ENCODE data around the gene PXDN. TPM values are rescaled to one million over a fixed set of nuclear protein-coding genes. Genes with fewer than 3 reads are reported as not detected.

The PXDN gene
- polyA plus RNA-seq, 3 donors from 2014 or later = 0.93 to 1.0 TPM; not detected in 1

DNA sequence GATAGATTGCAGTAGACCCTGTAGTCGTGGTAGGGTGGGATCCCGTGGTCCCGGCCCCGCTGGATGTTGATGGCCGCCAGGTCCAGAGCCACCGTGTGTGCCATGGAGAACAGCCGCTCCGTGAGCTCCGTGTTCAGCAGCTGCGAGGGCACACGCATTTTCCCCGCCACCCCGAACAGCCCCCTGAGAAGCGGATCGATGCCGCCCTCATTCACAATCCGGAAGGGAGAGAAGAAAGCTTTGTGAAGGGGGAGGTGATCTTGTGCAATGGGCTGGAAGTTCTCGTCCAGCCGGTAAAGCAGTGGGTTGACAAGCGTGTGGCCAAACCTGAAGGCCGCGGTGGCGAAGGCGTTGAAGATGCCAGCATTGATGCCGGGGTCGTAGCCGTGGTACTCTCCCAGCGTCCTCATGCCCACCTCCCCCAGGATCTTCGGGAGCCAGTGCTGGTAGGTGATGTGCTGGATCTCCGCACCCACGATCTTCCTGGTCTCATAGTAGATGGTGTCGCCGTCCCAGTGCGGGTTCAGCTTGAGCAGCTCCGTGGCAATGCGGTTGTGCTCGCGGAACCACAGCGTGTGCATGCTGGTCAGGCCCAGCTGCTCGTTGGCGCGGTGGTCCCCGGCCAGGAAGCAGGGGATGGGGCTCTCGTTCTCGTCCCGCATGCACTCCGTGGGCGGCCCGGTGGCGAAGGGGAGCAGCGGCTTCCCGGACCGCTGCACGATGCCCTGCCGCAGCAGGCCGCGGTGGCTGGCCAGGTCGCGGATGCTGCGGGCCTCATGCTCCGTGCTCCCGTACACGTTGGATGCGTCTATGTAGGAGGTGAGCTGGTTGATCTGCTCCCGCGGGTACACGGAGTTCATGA is 95.8 kb downstream of the PXDN start:
- Mint-ChIP-seq H3K9me3 (no peaks in the 10 kb centered on the region), H3K27me3 (ENCODE audit: low read depth in 3 of 3) (peaks cover 0 to 2% (median 0%) of the 10 kb centered on the region in 3 donors), H3K36me3 (no peaks in the 10 kb centered on the region), H3K27ac (no peak overlapping the region), H3K4me3 (no peak overlapping the region), H3K4me1 (no peaks in the 10 kb centered on the region)
- DNase-seq = no peak

DNA sequence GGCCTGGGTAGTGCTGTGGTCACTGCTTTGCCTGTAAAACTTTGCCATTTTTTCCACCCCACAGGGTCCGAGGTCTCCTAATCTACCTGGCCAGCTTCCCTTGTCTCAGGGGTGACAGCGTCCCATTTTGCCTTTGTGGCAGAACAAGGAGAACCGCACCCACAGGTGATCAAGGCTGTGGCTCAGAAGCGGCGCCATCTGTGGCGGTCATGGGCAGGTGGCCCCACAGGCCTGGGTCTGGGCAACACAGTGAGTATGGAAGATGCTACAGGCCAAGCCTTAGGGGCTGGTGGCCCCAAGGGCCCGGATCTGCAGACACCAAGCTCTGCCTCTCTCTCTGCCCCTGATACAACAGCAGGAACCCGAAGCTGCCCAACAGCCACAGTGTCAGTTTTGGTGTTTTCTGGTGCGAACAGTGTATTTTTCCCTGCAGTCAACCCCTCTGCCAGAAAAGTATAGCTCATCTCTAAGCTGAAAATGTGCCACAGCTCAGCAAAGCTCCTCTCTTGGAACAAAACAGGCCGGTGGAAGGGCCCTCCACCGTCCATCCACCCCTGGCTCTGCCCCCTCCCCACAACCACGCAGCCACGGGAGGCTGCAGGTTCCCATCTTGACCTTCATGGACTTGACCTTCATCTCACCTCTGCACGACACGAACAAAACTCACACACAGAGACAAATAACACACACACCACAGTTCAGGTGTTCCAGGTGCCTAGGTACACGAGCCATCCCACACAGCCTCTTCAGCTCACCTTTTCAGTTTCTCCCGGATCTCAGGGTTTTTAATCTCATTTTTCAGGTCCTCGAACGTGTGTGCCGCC is 96.7 kb downstream of the PXDN start:
- H3K9me3 Mint-ChIP-seq = no peaks in the 10 kb centered on the region
- H3K27ac Mint-ChIP-seq = no peak overlapping the region

DNA sequence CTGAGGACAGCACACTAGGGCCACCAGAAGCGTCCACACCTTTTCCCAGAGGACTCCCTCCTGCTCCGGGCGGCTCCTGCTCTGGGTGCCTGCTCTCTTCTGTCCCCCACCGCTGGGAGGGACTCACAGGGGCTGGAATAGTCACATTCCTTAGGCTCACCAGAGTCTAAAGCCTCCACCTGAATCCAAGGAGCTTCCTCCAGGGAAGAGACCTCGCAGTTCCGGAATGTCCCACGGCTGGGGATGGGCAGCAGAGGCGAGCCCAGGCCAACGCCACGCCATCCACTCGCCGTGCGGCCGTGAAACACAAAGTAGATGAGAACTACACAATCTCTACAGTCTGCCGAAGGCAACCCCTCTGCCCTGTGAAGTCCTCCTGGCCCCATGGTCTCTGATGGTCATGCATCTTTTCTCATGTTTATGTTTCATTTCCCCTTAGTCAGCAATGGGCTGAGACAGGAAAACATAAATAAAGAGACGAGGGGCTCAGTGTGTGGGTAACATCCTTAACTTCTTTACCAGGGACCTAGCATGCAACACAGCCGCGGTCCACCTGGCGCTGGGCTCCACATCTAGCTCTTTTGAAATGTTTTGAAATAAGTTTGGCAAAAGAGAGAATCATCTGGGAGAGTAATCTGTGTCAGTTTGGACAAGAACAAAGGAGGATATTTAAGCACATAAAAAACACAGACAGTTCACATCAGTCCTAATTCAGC is 98.4 kb downstream of the PXDN start:
- Mint-ChIP-seq H3K36me3 (no peaks in the 10 kb centered on the region), H3K27ac (no peak overlapping the region), H3K27me3 (ENCODE audit: low read depth in 3 of 3) (peaks cover 0 to 2% (median 0%) of the 10 kb centered on the region in 3 donors), H3K4me1 (no peaks in the 10 kb centered on the region), H3K4me3 (no peak overlapping the region), H3K9me3 (no peaks in the 10 kb centered on the region)
- no peak for DNase-seq

More for the DNA sequence above, 96.7 kb downstream of the PXDN start:
- DNase-seq = no peak
- no peak overlapping the region for H3K4me3 Mint-ChIP-seq
- no peaks in the 10 kb centered on the region for H3K4me1 Mint-ChIP-seq
- H3K36me3 Mint-ChIP-seq = no peaks in the 10 kb centered on the region
- peaks cover 0 to 2% (median 0%) of the 10 kb centered on the region in 3 donors for H3K27me3 Mint-ChIP-seq (ENCODE audit: low read depth in 3 of 3)

DNA sequence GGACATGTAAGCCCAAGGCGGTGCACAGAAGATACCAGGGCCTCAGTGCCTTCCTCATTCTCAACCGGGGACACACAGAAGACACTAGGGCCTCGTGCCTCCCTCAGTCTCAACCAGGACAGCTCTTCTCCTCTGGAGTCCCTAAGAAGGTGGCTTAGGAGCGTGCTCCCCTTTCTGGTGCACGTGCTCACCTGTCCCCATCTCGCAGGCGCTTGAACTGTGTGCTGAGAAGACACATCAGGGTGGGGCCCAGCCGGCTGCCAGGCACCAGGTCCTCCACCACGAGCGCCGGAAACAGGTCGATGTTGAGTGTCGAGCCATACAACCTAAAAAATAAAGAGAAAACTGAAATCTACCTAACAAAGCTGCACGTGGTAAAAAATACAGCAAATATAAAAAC is 99.9 kb downstream of the PXDN start:
- H3K27me3 Mint-ChIP-seq (ENCODE audit: low read depth in 3 of 3) = peaks cover 0 to 2% (median 0%) of the 10 kb centered on the region in 3 donors
- no peak for DNase-seq
- no peaks in the 10 kb centered on the region for H3K36me3 Mint-ChIP-seq
- no peaks in the 10 kb centered on the region for H3K4me1 Mint-ChIP-seq
- no peaks in the 10 kb centered on the region for H3K9me3 Mint-ChIP-seq
- H3K4me3 Mint-ChIP-seq = no peak overlapping the region
- no peak overlapping the region for H3K27ac Mint-ChIP-seq

DNA sequence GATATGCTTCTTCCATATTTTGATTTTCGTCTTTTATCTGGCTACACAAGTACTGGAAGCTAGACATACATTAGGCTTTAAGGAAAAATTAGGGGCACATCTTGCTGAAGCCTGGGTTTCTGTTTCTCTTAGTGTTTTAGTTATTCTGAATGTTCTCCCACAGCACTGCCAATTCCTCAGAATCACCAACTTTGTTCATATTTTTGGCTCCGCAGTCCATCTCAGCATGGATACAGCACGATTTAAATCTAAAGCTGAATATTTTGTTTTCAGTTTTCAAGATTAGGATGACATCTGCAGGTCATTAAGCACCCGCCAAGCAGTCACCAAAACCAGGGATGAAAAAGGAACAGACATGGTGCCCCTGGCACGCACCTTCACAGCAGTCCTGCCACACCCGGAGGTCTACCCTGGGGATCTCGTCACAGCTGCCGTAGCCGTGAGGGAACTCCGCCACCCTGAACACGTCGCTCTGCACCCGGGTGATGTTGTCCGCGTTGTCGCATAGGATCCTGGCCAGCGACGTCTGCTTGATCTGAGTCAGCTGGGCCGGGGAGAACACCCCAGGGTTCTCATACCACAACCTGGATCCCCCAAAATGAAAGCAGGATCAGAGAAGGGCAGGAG is 101.2 kb downstream of the PXDN start:
- H3K4me3 Mint-ChIP-seq = no peak overlapping the region

DNA sequence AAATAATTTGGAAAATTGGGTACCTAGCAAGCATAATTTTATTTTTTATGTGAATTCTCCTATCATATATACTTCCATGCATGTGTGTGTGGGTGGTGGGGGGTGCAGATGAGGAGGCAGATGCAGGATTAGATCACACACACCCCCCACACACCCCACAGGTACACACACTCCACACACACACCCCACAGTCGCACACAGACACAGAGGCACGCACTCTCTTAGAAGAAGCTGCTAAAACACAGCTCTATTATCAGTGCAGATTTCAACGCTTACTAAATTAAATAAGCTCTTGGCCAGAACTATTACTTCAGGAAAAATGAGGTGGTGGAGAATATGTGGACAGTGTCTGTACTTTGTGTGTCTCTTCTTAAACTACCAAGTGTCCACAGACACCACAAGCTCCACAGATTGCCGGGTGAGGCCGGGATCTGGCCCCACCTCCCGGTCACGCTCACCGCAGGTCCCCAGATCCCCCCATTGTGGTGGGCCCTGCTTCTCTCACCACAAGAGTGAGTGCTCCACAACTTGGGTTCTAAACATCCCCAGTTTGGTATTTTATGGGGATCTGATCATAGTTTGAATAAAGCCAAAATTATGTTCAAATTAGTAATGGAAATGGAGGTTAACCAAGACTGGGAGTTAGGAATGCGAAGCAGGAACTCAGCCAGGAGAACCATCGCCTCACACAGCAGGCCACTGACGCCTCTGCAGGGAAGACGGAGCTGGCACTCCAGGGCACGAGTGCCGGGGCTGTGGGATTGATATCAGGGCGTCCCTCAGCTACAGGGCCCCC is 102.1 kb downstream of the PXDN start:
- Mint-ChIP-seq H3K9me3 (no peaks in the 10 kb centered on the region), H3K27ac (no peak overlapping the region), H3K4me3 (no peak overlapping the region), H3K36me3 (no peaks in the 10 kb centered on the region), H3K4me1 (no peaks in the 10 kb centered on the region), H3K27me3 (ENCODE audit: low read depth in 3 of 3) (peaks cover 0 to 2% (median 0%) of the 10 kb centered on the region in 3 donors)
- no peak for DNase-seq

More for the DNA sequence above, 101.2 kb downstream of the PXDN start:
- no peaks in the 10 kb centered on the region for H3K9me3 Mint-ChIP-seq
- DNase-seq = no peak
- peaks cover 0 to 2% (median 0%) of the 10 kb centered on the region in 3 donors for H3K27me3 Mint-ChIP-seq (ENCODE audit: low read depth in 3 of 3)
- no peak overlapping the region for H3K27ac Mint-ChIP-seq
- no peaks in the 10 kb centered on the region for H3K4me1 Mint-ChIP-seq
- H3K36me3 Mint-ChIP-seq = no peaks in the 10 kb centered on the region

DNA sequence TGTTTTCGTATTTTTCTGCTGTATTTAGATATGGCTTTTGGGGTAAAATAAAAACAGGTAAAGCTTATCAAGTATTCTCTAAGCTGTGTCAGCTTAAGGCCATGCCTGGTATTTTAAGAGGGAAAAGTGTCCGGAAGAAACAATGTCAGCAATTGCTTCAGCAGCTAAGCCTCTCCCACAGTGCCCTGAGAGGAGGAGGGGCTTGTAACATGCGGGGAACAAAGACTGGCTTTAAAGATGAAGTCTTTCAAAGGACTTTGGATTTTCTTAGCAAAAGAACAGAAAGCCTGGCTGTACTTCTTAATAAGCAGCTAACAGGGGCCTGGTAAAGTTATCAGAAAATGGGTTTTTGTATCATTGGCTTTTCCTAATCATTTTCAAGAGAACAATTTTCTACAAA is 102.8 kb downstream of the PXDN start:
- Mint-ChIP-seq H3K27ac (no peak overlapping the region), H3K4me1 (no peaks in the 10 kb centered on the region), H3K4me3 (no peak overlapping the region), H3K36me3 (no peaks in the 10 kb centered on the region), H3K27me3 (ENCODE audit: low read depth in 3 of 3) (peaks cover 0 to 2% (median 0%) of the 10 kb centered on the region in 3 donors), H3K9me3 (no peaks in the 10 kb centered on the region)
- DNase-seq = no peak

DNA sequence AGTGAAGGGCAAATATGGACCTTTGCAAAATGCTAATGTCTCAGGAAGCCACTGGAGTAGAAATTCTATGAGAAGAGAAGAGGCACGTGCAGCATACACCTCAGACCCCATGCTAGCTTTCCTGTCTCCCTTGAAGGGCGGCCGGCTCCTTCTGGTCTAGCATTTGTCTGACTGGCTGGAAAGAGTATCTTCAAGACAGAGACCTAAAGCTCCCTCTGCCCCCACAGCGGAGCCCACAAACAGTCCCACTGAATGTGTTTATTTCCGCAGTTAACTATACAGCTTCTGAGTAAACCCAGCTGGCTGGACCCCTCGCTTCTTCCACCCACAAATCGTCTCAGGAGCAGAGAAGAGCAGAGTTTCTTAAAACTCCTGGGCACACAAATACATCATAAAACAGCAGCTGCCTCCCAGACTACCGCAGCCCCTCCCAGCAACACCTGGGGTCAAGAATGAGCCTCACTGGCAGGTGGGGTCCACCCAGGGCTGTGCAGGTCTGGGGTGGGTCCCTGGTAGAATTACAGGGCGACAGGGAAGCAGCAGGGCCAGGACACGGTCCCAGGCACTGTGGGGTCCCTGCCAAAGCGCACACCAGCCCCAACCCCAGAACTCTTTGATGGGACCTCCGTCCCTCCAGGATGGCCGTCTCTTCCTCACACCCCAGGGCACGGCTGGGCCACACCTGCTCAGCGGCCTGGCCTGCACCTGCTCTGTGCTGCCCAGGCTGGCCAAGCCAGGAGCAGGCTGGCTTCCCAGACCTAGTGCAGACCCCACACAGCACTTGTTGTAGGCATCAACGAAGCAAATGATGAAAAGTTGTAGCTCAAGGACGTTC is 103.8 kb downstream of the PXDN start:
- peaks cover 0 to 2% (median 0%) of the 10 kb centered on the region in 3 donors for H3K27me3 Mint-ChIP-seq (ENCODE audit: low read depth in 3 of 3)
- no peaks in the 10 kb centered on the region for H3K9me3 Mint-ChIP-seq
- H3K4me1 Mint-ChIP-seq = no peaks in the 10 kb centered on the region
- no peaks in the 10 kb centered on the region for H3K36me3 Mint-ChIP-seq
- DNase-seq = no peak
- H3K27ac Mint-ChIP-seq = no peak overlapping the region
- H3K4me3 Mint-ChIP-seq = no peak overlapping the region

DNA sequence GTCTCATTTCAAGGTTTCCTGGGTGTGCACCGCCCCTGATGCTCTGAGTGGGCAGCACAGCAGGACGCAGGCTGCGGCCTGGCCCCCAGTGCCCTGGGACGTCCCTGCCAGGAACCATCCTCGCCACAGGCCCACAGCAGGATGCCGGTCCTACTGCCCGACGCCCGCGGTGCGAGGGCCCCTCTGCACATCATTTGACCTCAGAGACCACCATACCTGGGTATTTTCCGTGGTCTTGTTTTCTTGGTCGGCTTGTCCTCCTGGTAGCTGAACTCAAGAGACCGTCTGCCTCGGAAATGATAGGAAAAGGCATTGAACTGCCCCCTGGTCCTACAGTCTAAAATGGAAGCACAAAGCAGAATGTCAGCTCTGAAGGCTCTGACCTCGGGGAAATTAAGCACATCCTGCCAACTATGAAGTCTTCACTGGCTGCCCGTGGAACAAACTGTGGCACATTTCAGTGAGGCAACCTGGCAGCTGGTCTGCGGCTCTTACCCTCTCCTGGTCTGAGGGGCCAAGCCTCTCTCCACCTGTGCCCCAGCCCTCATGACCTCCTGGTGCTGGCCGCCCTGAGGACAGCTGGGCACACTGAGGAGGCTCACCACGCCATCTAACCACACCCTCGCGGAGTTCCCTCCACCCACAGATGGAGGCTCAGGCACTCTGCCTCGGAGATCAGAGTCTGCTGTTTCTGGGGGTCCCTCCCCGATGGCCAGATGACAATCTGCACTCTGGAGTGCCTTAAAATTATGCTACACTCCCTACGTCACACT is 105.0 kb downstream of the PXDN start:
- Mint-ChIP-seq H3K4me1 (no peaks in the 10 kb centered on the region), H3K36me3 (no peaks in the 10 kb centered on the region), H3K4me3 (no peak overlapping the region), H3K9me3 (no peaks in the 10 kb centered on the region), H3K27me3 (ENCODE audit: low read depth in 3 of 3) (peaks cover 0 to 2% (median 0%) of the 10 kb centered on the region in 3 donors), H3K27ac (no peak overlapping the region)
- DNase-seq = no peak

DNA sequence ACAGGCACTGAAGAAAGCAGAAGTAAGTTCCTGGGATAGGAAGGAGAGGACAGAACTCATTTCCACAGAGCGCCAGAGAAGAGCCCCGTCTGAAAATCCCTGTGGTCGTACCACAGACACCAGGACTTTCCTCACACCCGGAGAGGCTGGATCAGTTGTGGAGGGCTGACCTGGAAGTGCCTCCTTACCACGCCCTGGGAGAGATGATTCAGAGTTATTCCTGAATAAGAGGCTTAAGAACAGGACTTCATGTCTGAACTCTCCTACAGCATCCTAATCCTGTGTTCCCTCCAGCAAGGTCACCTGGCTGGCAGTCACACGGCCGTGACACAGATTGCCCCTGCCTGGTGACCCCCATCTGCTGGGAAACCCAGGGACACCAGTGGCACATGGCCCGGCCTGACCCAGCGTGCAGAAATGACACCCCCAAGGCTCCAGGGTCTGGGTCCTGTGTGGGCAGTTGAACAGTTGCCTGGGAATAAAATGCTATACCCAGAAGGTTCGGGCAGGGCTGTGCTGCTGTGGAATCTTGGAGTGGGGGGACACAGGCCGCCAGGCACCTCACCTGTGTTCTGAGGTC is 105.9 kb downstream of the PXDN start:
- H3K27me3 Mint-ChIP-seq (ENCODE audit: low read depth in 3 of 3) = peaks cover 0 to 2% (median 0%) of the 10 kb centered on the region in 3 donors
- no peak overlapping the region for H3K4me3 Mint-ChIP-seq
- H3K27ac Mint-ChIP-seq = no peak overlapping the region
- no peaks in the 10 kb centered on the region for H3K36me3 Mint-ChIP-seq
- H3K4me1 Mint-ChIP-seq = no peaks in the 10 kb centered on the region
- no peaks in the 10 kb centered on the region for H3K9me3 Mint-ChIP-seq
- DNase-seq = no peak

DNA sequence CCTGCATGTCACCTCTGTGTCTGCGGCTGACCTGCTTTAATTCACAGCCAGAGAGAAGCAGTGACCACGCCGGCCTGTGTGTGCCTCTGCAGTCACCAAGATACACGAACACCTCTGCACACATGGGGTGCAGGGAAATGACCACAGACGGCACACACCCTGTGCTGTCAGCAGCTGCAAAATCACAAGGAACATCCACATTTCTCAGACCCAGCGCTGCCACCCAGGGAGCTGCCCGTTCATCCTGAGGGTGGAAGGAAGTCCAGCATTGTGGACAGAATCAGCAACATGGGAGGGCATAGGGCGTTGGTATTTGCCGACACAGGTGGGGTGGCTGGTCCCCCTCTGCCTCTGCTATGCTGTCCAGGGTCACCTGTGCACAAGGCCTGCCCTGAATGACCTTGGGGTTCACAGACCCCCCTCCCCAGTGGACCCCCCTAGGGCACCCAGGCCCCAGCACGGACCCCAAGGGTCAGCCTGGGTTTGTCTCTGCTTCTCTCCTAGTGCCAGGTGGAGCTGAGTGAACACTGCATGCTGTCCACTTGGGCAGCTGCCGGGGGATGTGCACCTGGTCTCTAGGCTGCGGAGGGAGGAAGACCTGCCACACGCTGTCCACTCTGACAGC is 107.4 kb downstream of the PXDN start:
- H3K9me3 Mint-ChIP-seq = no peaks in the 10 kb centered on the region
- H3K4me1 Mint-ChIP-seq = no peaks in the 10 kb centered on the region
- H3K27me3 Mint-ChIP-seq (ENCODE audit: low read depth in 3 of 3) = peaks cover 0 to 3% (median 1%) of the 10 kb centered on the region in 3 donors
- H3K27ac Mint-ChIP-seq = no peak overlapping the region
- no peaks in the 10 kb centered on the region for H3K36me3 Mint-ChIP-seq
- DNase-seq = no peak
- no peak overlapping the region for H3K4me3 Mint-ChIP-seq

Measured in immature natural killer cell (primary cell).